Liver (tissue), 9 donors: ENCODE data around the gene SLC45A2. TPM values are rescaled to one million over a fixed set of nuclear protein-coding genes. Genes with fewer than 3 reads are reported as not detected.
A peak's percentile ranks its signal among the peaks of the same experiment; 100 is the strongest.

Experiments used
- DNase-seq: peaks from one replicate; pipeline ENCODE4 v3.0.0-alpha.2; 2017; ENCODE audit warnings: low spot score
- H3K27ac ChIP-seq, 2 donors: one replicate each; pipeline ENCODE4 v1.7.0; 2013; ENCODE audit warnings: inconsistent platforms in 2 of 2, low read length in 2 of 2, control low read depth in 1 of 2, low read depth in 1 of 2, mild to moderate bottlenecking in 1 of 2
- H3K27me3 ChIP-seq, 4 donors: one replicate each; pipeline versions ENCODE4 v1.6.1 to v1.7.0; 2013; ENCODE audit warnings: low read length in 3 of 4, inconsistent platforms in 1 of 4, mild to moderate bottlenecking in 1 of 4, moderate library complexity in 1 of 4; ENCODE audit not compliant: control insufficient read depth in 4 of 4, insufficient read depth in 4 of 4
- H3K36me3 ChIP-seq, 4 donors: one replicate each; pipeline versions ENCODE4 v1.6.1 to v1.7.0; 2013; ENCODE audit warnings: low read length in 3 of 4, mild to moderate bottlenecking in 3 of 4, low read depth in 1 of 4, moderate library complexity in 1 of 4; ENCODE audit not compliant: control insufficient read depth in 4 of 4, insufficient read depth in 3 of 4
- H3K4me1 ChIP-seq, 4 donors: one replicate each; pipeline versions ENCODE4 v1.6.1 to v1.7.0; 2013; ENCODE audit warnings: low read length in 3 of 4, mild to moderate bottlenecking in 3 of 4, moderate library complexity in 1 of 4; ENCODE audit not compliant: control insufficient read depth in 4 of 4, insufficient read depth in 4 of 4
- H3K4me3 ChIP-seq, 3 donors: one replicate each; pipeline versions ENCODE4 v1.6.1 to v1.7.0; 2013; ENCODE audit warnings: low read length in 3 of 3, control low read depth in 1 of 3, low read depth in 1 of 3, mild to moderate bottlenecking in 1 of 3
- H3K9ac ChIP-seq, 2 donors: one replicate each; pipeline ENCODE4 v1.7.0; 2013; ENCODE audit warnings: low read length in 2 of 2, mild to moderate bottlenecking in 2 of 2, moderate library complexity in 2 of 2, control low read depth in 1 of 2, low read depth in 1 of 2
- H3K9me3 ChIP-seq, 4 donors: one replicate each; pipeline versions ENCODE4 v1.6.1 to v1.7.0; 2013; ENCODE audit warnings: low read length in 3 of 4; ENCODE audit not compliant: control insufficient read depth in 4 of 4
- CTCF ChIP-seq: fragments of 150-350 bp; IDR thresholded peaks from 2 replicates; pipeline ENCODE4 v1.5.1; 2017; ENCODE audit warnings: improper control_type of control experiment, low read depth, low read length; ENCODE audit not compliant: missing input control
- EGR1 ChIP-seq, 2 donors: IDR thresholded peaks; 2 replicates each; pipeline ENCODE4 v1.6.1; 2016 to 2018; ENCODE audit warnings: antibody characterized with exemption in 2 of 2, low read depth in 2 of 2
- FOXA1 ChIP-seq: IDR thresholded peaks from 2 replicates; pipeline ENCODE4 v1.6.1; 2016; ENCODE audit warnings: antibody characterized with exemption
- FOXA2 ChIP-seq: IDR thresholded peaks from 2 replicates; pipeline ENCODE4 v1.6.1; 2016; ENCODE audit warnings: antibody characterized with exemption
- GABPA ChIP-seq, 2 donors: IDR thresholded peaks in 1 of 2; conservative IDR thresholded peaks in 1 of 2; 2 replicates each; pipeline ENCODE4 v1.6.1; 2016; ENCODE audit warnings: antibody characterized with exemption in 2 of 2, mild to moderate bottlenecking in 1 of 2, moderate library complexity in 1 of 2
- HNF4A ChIP-seq, 2 donors: conservative IDR thresholded peaks; 2 replicates each; pipeline ENCODE4 v1.6.1; 2016; ENCODE audit warnings: antibody characterized with exemption in 2 of 2, mild to moderate bottlenecking in 2 of 2
- HNF4G ChIP-seq: IDR thresholded peaks from 2 replicates; pipeline ENCODE4 v1.6.1; 2016; ENCODE audit warnings: antibody characterized with exemption
- JUND ChIP-seq, 2 donors: IDR thresholded peaks; 2 replicates each; pipeline ENCODE4 v1.6.1; 2016; ENCODE audit warnings: antibody characterized with exemption in 2 of 2
- NR2F2 ChIP-seq: IDR thresholded peaks from 2 replicates; pipeline ENCODE4 v1.6.1; 2016; ENCODE audit warnings: antibody characterized with exemption
- RAD21 ChIP-seq, 2 donors: IDR thresholded peaks; 2 replicates each; pipeline ENCODE4 v1.6.1; 2016; ENCODE audit warnings: antibody characterized with exemption in 2 of 2, mild to moderate bottlenecking in 2 of 2
- REST ChIP-seq: IDR thresholded peaks from 2 replicates; pipeline ENCODE4 v1.6.1; 2016; ENCODE audit warnings: antibody characterized with exemption, mild to moderate bottlenecking
- RXRA ChIP-seq, 2 donors: IDR thresholded peaks; 2 replicates each; pipeline ENCODE4 v1.6.1; 2017 to 2018; ENCODE audit warnings: antibody characterized with exemption in 2 of 2, mild to moderate bottlenecking in 1 of 2
- SP1 ChIP-seq: IDR thresholded peaks from 2 replicates; pipeline ENCODE4 v1.6.1; 2018; ENCODE audit warnings: antibody characterized with exemption, mild to moderate bottlenecking
- TAF1 ChIP-seq: conservative IDR thresholded peaks from 2 replicates; pipeline ENCODE4 v1.6.1; 2016; ENCODE audit warnings: antibody characterized with exemption, mild to moderate bottlenecking
- YY1 ChIP-seq: IDR thresholded peaks from 2 replicates; pipeline ENCODE4 v1.6.1; 2016; ENCODE audit warnings: antibody characterized with exemption, mild to moderate bottlenecking
- WGBS: extraction: QIAGEN DNeasy Blood & Tissue Kit; methylation state at CpG from one replicate; pipeline ENCODE4 v1.1.7; 2013; 5-methylcytosine and 5-hydroxymethylcytosine counted together
- polyA plus RNA-seq, 2 donors: library from polyadenylated mRNA; stranded (reverse) in 1 of 2; unstranded in 1 of 2; fragments of 200-250 nt in 1 of 2; fragments of >200 nt in 1 of 2; fragmentation: Nextera tagmentation in 1 of 2; extraction: Ambion mirVana in 1 of 2; gene quantifications; one replicate each; pipeline versions ENCODE4 v1.2.1 to v1.2.3, GENCODE V29; 2013 to 2015
- total RNA-seq, 2 donors: library from RNA; depleted of rRNA; stranded (reverse); fragments of >200 nt; gene quantifications; one replicate each; pipeline ENCODE4 v1.2.3, GENCODE V29; 2014
- TF ChIP-seq, protein P1 (sequence below): IDR thresholded peaks from 2 replicates; pipeline ENCODE4 v1.6.1; 2016; ENCODE audit warnings: antibody characterized with exemption
- TF ChIP-seq, protein P2 (sequence below): IDR thresholded peaks from 2 replicates; pipeline ENCODE4 v1.6.1; 2016; ENCODE audit warnings: antibody characterized with exemption
- TF ChIP-seq, protein P3 (sequence below): IDR thresholded peaks from 2 replicates; pipeline ENCODE4 v1.6.1; 2016; ENCODE audit warnings: antibody characterized with exemption
- donor health status: healthy.
- donor health status: healthy.
- donor health status: healthy.
- donor health status: healthy.
- donor health status: healthy.

The SLC45A2 gene
- total and polyA plus RNA-seq, 4 donors, result 0.01 to 1.3 TPM; not detected in 2

DNA sequence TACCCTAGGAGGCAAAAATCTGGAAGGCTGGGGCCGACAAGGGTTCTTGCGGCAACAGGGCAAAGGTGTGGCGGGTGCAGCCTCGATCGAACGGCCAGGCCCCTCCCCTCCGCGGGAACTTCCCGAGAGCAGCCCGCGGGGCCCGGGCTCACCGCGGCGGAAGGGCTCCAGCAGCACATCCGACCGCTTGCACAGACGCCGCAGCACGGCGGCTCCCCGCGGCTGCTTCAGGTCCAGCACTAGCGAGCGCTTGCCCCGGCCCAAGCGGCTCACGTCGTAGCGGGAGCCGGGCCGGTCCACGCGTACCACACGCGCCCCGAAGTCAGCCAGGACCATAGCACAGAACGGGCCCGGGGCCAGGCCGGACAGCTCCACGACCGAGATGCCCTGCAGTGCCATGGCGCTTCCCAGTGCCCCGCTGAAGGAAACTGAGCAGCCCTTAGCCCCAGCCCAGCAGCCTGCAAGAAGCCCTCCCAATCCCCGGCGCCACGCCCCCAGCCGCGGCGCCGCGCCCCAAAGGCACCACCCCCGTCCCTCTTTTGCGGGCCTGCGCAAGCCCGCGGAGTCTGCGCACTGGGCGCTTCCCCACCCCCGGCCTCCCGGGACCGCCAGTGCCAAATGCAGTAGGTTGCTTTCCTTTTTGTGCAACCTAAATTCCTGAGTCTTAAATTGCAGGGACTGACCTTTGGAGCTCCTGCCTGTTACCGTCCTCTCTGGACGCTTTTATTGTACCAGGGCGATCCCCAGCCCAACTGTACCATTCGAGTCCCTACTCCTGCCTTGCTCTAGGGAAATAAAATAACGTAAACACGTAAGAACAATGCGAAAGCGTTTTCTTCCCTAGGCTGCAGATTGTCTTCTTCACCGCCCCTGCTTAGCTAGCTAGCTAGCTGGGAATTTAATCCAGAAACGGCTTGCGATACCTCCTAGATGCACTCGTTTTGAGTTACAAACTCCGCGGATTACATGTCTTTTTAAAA is 23.4 kb upstream of the SLC45A2 start, which contains the start of gene AMACR:
Gene AMACR, minus strand, starts transcription at position 430 of the 980 bp plus-strand sequence. Its CDS starts 31 bp downstream, at position 399.
- TF ChIP-seq NR2F2 (peak; percentile 61), YY1 (peak; percentile 85), TAF1 (peak; percentile 79), HNF4G (peak; percentile 93), SP1 (peak; percentile 97), GABPA (IDR thresholded peaks at IDR 0.05 in 1 of 2, conservative IDR thresholded peaks at IDR 0.05 in 1 of 2) (peak in 1 of 2 donors; percentile 13), JUND (IDR thresholded peaks at IDR 0.05) (peak; percentile 6 to 59), FOXA1 (peak; percentile 11), RAD21 (IDR thresholded peaks at IDR 0.05) (peak; percentile 51 to 62), CTCF (no peak), REST (peak; percentile 90), FOXA2 (no peak), EGR1 (IDR thresholded peaks at IDR 0.05; ENCODE audit: low read depth in 2 of 2) (peak in 1 of 2 donors; percentile 80), HNF4A (conservative IDR thresholded peaks at IDR 0.05) (peak; percentile 90 to 95), RXRA (IDR thresholded peaks at IDR 0.05) (peak; percentile 75 to 83)
- TF ChIP-seq, protein P1, sequence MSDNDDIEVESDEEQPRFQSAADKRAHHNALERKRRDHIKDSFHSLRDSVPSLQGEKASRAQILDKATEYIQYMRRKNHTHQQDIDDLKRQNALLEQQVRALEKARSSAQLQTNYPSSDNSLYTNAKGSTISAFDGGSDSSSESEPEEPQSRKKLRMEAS, result peak; percentile 62
- TF ChIP-seq, protein P2, sequence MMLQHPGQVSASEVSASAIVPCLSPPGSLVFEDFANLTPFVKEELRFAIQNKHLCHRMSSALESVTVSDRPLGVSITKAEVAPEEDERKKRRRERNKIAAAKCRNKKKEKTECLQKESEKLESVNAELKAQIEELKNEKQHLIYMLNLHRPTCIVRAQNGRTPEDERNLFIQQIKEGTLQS, result peak; percentile 72
- TF ChIP-seq, protein P3, sequence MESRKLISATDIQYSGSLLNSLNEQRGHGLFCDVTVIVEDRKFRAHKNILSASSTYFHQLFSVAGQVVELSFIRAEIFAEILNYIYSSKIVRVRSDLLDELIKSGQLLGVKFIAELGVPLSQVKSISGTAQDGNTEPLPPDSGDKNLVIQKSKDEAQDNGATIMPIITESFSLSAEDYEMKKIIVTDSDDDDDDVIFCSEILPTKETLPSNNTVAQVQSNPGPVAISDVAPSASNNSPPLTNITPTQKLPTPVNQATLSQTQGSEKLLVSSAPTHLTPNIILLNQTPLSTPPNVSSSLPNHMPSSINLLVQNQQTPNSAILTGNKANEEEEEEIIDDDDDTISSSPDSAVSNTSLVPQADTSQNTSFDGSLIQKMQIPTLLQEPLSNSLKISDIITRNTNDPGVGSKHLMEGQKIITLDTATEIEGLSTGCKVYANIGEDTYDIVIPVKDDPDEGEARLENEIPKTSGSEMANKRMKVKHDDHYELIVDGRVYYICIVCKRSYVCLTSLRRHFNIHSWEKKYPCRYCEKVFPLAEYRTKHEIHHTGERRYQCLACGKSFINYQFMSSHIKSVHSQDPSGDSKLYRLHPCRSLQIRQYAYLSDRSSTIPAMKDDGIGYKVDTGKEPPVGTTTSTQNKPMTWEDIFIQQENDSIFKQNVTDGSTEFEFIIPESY, result peak; percentile 48
- peak within 1 kb of the TSS; percentile 77 to 96 (median 84) for H3K4me3 ChIP-seq
- peak; percentile 90 for DNase-seq
- H3K9ac ChIP-seq, result peak within 1 kb of the TSS; percentile 96 to 99
- no peaks in the 10 kb centered on the region for H3K9me3 ChIP-seq
- peaks cover 0 to 16% (median 3%) of the 10 kb centered on the region in 4 donors for H3K36me3 ChIP-seq
- no peaks in the 10 kb centered on the region for H3K27me3 ChIP-seq
- peaks cover 0 to 53% (median 40%) of the 10 kb centered on the region in 4 donors for H3K4me1 ChIP-seq
- WGBS, result under 1% methylated on average over 75 of the region's 76 CpGs
- peak within 1 kb of the TSS; percentile 75 to 89 for H3K27ac ChIP-seq
